HG02623 (cell line): Measurements from ENCODE around the gene TMCC2.

Experiments
- ATAC-seq: cut with Tn5 transposase; IDR thresholded peaks from one replicate; pipeline ENCODE4 v1.9.1; 2021; ENCODE audit warnings: moderate library complexity; ENCODE audit not compliant: unreplicated experiment

TMCC2 gene

DNA sequence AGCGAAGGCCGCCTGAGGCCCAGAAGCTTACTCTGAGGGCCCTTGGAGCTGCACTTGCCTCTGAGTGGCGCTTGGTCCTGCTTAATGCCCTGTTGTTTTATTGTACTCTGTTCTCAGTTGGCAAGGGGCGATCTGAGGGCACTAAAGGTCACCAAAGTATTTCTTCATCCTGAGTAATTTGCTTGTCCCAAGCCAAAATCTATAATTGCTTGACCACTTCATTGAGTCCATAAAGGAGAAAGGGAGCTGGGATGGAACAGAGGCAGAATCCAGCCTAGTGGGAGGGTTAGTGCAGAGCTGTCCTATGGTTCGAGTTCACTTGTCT lies 94.2 kb downstream of the TMCC2 start:
- no peak for ATAC-seq
